Skeletal muscle satellite cell (primary cell): ENCODE results near the gene C1orf94.

Source experiments
- H3K27me3 ChIP-seq: 2 replicates; pipeline ENCODE4 v1.7.0; 2013; ENCODE audit warnings: low read length; ENCODE audit not compliant: control insufficient read depth, insufficient read depth
- H3K36me3 ChIP-seq: 2 replicates; pipeline ENCODE4 v1.7.0; 2013; ENCODE audit warnings: mild to moderate bottlenecking, control low read depth, low read length; ENCODE audit not compliant: insufficient read depth
- H3K4me1 ChIP-seq: 2 replicates; pipeline ENCODE4 v1.7.0; 2013; ENCODE audit warnings: low read length; ENCODE audit not compliant: control insufficient read depth, insufficient read depth
- H3K4me2 ChIP-seq: 2 replicates; pipeline ENCODE4 v1.7.0; 2013; ENCODE audit warnings: mild to moderate bottlenecking, low read length
- H3K4me3 ChIP-seq: 2 replicates; pipeline ENCODE4 v1.7.0; 2013; ENCODE audit warnings: low read length
- H3K9ac ChIP-seq: 2 replicates; pipeline ENCODE4 v1.7.0; 2013; ENCODE audit warnings: mild to moderate bottlenecking, low read depth, low read length, moderate library complexity
- H3K9me3 ChIP-seq: replicated peaks from 2 replicates; pipeline ENCODE4 v1.7.0; 2013; ENCODE audit warnings: mild to moderate bottlenecking, control low read depth, low read length

Gene C1orf94

DNA sequence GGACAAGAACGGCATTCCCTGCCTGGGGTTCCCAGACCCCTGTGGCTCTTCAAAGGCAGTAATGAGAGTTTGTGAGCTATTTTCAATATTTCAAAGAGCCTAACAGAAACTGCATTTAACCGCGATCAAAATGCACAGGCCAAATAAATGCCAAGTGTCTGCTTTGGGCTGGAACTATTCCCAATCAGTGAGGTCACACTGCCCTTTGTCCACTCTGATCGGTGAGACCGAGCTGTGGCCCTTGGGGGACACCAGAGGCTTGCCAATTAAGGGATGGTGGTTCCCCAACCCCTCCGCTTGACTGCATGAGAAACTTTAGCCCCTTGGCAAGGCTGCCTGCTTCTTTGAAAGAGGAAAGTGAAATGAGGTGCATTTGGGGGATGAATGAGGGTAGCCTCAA is 31.9 kb upstream of the C1orf94 start:
- Histone ChIP-seq H3K9ac (no peak overlapping the region), H3K4me1 (no peaks in the 10 kb centered on the region), H3K4me2 (no peak overlapping the region), H3K27me3 (no peaks in the 10 kb centered on the region), H3K9me3 (no peaks in the 10 kb centered on the region), H3K36me3 (no peaks in the 10 kb centered on the region), H3K4me3 (no peak overlapping the region)

DNA sequence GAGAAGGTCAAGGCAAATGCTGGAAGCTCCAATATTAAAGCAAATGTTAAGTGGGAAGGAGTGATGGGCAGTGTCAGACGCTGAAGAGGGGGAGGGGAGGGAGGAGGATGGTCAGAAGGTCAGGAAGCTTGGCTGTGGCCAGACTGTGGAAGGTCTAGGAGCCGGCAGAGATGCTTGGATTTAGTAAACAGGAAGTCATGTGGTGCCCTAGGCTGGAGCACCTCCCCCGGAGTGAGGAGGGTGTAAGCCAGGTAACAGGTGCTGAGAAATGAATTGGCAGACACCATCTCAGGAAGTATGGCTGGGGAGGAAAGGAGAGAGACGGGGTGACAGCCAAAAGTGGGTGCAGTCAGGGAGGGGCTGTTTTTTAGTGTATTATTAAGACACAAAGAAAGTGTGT is 29.4 kb upstream of the C1orf94 start:
- Histone ChIP-seq H3K9me3 (no peaks in the 10 kb centered on the region), H3K4me1 (no peaks in the 10 kb centered on the region), H3K4me2 (no peak overlapping the region), H3K27me3 (no peaks in the 10 kb centered on the region), H3K9ac (no peak overlapping the region), H3K4me3 (no peak overlapping the region), H3K36me3 (no peaks in the 10 kb centered on the region)

- Histone ChIP-seq H3K9me3 (no peaks in the 10 kb centered on the region), H3K9ac (no peak overlapping the region), H3K4me2 (no peak overlapping the region), H3K27me3 (no peaks in the 10 kb centered on the region), H3K36me3 (no peaks in the 10 kb centered on the region), H3K4me1 (no peaks in the 10 kb centered on the region), H3K4me3 (no peak overlapping the region)
Measured at GRCh38 chr1:34149501-34149900, 27.2 kb upstream of the C1orf94 start.

- H3K27me3 ChIP-seq: no peaks in the 10 kb centered on the region
- no peak overlapping the region for H3K4me3 ChIP-seq
- H3K4me1 ChIP-seq: no peaks in the 10 kb centered on the region
- H3K4me2 ChIP-seq: no peak overlapping the region
- no peak overlapping the region for H3K9ac ChIP-seq
- H3K36me3 ChIP-seq: no peaks in the 10 kb centered on the region
- no peaks in the 10 kb centered on the region for H3K9me3 ChIP-seq
Measured at GRCh38 chr1:34153246-34153645, 23.5 kb upstream of the C1orf94 start.

GRCh38 chr1:34155860-34156259 is 20.8 kb upstream of the C1orf94 start:
- Histone ChIP-seq H3K4me3 (no peak overlapping the region), H3K4me2 (no peak overlapping the region), H3K36me3 (no peaks in the 10 kb centered on the region), H3K9me3 (no peaks in the 10 kb centered on the region), H3K9ac (no peak overlapping the region), H3K4me1 (no peaks in the 10 kb centered on the region), H3K27me3 (peaks cover 3% of the 10 kb centered on the region)

- H3K4me2 ChIP-seq: no peak overlapping the region
- no peak overlapping the region for H3K4me3 ChIP-seq
- no peak overlapping the region for H3K9ac ChIP-seq
Measured at GRCh38 chr1:34156739-34157138, 20.0 kb upstream of the C1orf94 start.

DNA sequence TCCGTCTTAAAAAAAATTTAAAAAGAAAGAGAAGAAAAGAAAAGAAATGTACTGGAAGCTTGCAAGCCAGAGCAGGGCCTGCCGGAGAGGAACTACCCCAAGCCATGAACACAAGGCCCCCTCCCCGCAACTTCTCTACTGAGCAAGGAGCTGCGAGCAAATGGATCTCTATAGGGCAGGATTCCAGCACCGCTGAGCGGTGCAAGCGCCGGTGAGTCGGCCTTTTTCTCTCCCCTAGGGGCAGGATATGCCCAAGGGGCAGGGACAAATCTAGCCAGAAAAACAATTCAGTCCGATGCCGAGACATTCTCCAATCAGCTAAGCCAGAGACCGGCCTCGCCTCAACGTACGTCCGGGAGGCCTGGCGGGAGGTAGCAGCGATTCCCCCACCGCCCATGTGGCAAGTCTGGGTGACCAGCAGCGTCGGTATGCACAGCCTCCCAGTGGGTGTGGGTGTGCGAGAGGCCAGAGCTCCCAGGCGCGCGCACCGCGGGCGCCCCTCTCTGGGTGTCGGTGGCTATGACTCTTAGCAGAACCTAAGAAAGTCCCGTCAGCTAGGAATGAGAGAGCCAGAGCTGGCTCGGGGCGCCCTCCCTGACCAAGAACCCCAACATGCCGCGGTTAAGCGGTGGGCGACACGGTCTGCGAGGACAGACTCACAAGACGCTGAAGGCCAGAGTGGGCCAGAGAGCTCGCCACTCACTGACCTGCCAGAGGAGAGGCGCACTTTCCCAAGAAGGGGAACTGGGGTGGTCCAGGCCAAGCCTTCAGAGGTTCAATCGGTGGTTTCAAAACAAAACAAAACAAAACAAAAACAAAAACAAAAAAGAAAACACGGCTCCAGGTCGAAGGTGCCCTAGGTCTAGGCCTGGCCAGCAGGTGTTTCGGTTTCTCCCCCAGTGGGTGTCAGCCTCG is 13.6 kb upstream of the C1orf94 start:
- Histone ChIP-seq H3K4me3 (peak overlapping the region; percentile 59), H3K9ac (no peak overlapping the region), H3K4me1 (peaks cover 7% of the 10 kb centered on the region), H3K27me3 (peaks cover 46% of the 10 kb centered on the region), H3K4me2 (peak overlapping the region; percentile 89), H3K9me3 (no peaks in the 10 kb centered on the region), H3K36me3 (no peaks in the 10 kb centered on the region)

More at GRCh38 chr1:34156739-34157138, 20.0 kb upstream of the C1orf94 start:
- H3K27me3 ChIP-seq: peaks cover 7% of the 10 kb centered on the region
- H3K9me3 ChIP-seq: no peaks in the 10 kb centered on the region
- H3K4me1 ChIP-seq: no peaks in the 10 kb centered on the region
- no peaks in the 10 kb centered on the region for H3K36me3 ChIP-seq

GRCh38 chr1:34163792-34164731 is 12.6 kb upstream of the C1orf94 start:
- no peak overlapping the region for H3K9ac ChIP-seq
- no peaks in the 10 kb centered on the region for H3K36me3 ChIP-seq
- peaks cover 50% of the 10 kb centered on the region for H3K27me3 ChIP-seq
- H3K4me2 ChIP-seq: peak overlapping the region; percentile 89
- no peaks in the 10 kb centered on the region for H3K9me3 ChIP-seq
- H3K4me1 ChIP-seq: peaks cover 7% of the 10 kb centered on the region
- peak overlapping the region; percentile 62 for H3K4me3 ChIP-seq

GRCh38 chr1:34164771-34165391 is 11.8 kb upstream of the C1orf94 start, which contains the start of gene CSMD2:
Gene CSMD2 (minus strand): TSS chr1:34165230. CDS start chr1:34165097, 133 bp downstream.
- Histone ChIP-seq H3K9me3 (no peaks in the 10 kb centered on the region), H3K4me3 (peak within 1 kb of the TSS; percentile 62), H3K9ac (no peak within 1 kb of the TSS)

DNA sequence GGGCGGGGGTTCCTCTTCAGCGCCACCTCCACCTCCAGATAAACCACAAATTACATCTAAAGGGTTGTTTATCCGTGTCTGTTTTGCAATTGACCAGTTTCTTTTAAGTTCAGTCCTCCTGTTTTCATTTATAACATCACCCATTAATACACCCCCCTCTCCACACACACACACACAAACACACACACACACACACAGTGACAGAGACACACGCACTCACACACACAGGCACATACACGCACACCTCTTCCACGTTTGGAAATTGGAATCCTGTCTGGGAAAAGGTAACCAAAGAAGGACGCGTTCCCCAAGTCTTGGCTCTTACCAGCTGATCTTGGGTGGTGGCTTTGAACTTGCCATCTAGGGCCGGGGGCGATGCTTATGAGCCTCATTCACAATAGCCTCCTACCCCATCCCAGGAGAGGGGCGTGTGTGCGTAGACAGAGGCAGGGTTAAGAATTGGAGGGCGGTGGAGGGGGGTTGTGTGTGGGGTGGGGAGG is 11.2 kb upstream of the C1orf94 start:
- Histone ChIP-seq H3K9me3 (no peaks in the 10 kb centered on the region), H3K27me3 (peaks cover 48% of the 10 kb centered on the region), H3K36me3 (no peaks in the 10 kb centered on the region), H3K4me2 (peak overlapping the region; percentile 89), H3K4me3 (no peak overlapping the region), H3K4me1 (peaks cover 7% of the 10 kb centered on the region), H3K9ac (no peak overlapping the region)

More at GRCh38 chr1:34164771-34165391, 11.8 kb upstream of the C1orf94 start, which contains the start of gene CSMD2:
- H3K4me1 ChIP-seq: peaks cover 7% of the 10 kb centered on the region
- H3K27me3 ChIP-seq: peaks cover 50% of the 10 kb centered on the region
- H3K36me3 ChIP-seq: no peaks in the 10 kb centered on the region
- H3K4me2 ChIP-seq: peak within 1 kb of the TSS; percentile 89

GRCh38 chr1:34166191-34166624 is 10.5 kb upstream of the C1orf94 start:
- H3K4me1 ChIP-seq: peaks cover 7% of the 10 kb centered on the region
- peaks cover 47% of the 10 kb centered on the region for H3K27me3 ChIP-seq
- no peaks in the 10 kb centered on the region for H3K9me3 ChIP-seq
- H3K4me2 ChIP-seq: no peak overlapping the region
- H3K9ac ChIP-seq: no peak overlapping the region
- H3K4me3 ChIP-seq: no peak overlapping the region
- no peaks in the 10 kb centered on the region for H3K36me3 ChIP-seq
